T-helper 1 cell treated with Interleukin-12 subunit alpha and Interleukin-12 subunit beta and Interleukin-4 antibody, amounts not matched to agents 30 μg/mL and 1 μg/mL, for 36 hours (primary cell): ENCODE measurements around the gene KIF1A.
A peak's percentile ranks its signal among the peaks of the same experiment; 100 is the strongest.
"Not testable (repeated sequence)": the region's sequence is repeated elsewhere in the genome, so short reads cannot be mapped to it uniquely, and the experiment has no call there.

ENCODE experiments used
- H3K27ac Mint-ChIP-seq: one replicate; pipeline ENCODE4 v1.8.0; 2021; ENCODE audit warnings: mild to moderate bottlenecking, mixed read lengths
- H3K27me3 Mint-ChIP-seq: one replicate; pipeline ENCODE4 v1.8.0; 2021; ENCODE audit warnings: low read depth, mixed read lengths
- H3K36me3 Mint-ChIP-seq: one replicate; pipeline ENCODE4 v1.8.0; 2021; ENCODE audit warnings: low read depth, mixed read lengths
- H3K4me1 Mint-ChIP-seq: one replicate; pipeline ENCODE4 v1.8.0; 2021; ENCODE audit warnings: low read depth, mixed read lengths
- H3K4me3 Mint-ChIP-seq: one replicate; pipeline ENCODE4 v1.8.0; 2021; ENCODE audit warnings: mild to moderate bottlenecking, moderate library complexity, mixed read lengths
- H3K9me3 Mint-ChIP-seq: one replicate; pipeline ENCODE4 v1.8.0; 2021; ENCODE audit warnings: mixed read lengths

Gene KIF1A

DNA sequence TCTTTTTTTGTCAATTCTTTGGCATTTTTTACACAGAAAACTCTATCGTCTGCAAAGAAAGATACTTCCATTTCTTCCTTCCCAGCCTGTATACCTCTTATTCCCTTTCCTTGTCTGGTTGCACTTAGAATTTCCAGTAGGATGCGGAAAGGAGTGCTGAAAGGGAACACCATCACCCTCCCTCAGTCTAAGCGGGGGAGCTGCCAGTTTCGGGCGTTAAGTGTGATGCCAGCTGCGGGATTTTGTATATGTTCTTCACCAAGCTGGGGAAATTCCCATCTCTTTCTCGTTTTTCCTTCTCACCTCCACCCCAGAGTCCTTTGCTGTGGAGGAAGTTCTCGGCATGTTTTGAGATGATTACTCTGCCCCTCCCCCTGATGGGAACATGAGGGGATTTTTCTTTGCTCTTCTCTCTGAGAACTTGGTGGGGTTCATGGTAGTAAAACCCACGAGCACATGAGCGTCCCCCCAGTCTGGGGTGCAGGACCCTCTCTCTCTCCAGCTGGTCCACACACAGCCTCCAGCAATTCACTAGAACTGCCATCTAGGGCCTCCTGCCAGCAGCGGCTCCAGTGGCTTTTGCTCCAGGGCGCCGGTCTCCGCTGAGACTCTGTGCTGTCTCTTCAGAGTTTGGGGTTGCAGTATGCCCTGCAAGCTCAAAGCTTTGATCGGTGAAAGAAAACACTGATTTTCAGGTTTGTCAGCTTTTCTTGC is 112.8 kb downstream of the KIF1A start:
- H3K4me3 Mint-ChIP-seq = no peak overlapping the region
- no peaks in the 10 kb centered on the region for H3K9me3 Mint-ChIP-seq
- H3K27ac Mint-ChIP-seq = no peak overlapping the region
- H3K36me3 Mint-ChIP-seq = no peaks in the 10 kb centered on the region
- peaks cover 11% of the 10 kb centered on the region for H3K4me1 Mint-ChIP-seq
- H3K27me3 Mint-ChIP-seq = peaks cover 42% of the 10 kb centered on the region

DNA sequence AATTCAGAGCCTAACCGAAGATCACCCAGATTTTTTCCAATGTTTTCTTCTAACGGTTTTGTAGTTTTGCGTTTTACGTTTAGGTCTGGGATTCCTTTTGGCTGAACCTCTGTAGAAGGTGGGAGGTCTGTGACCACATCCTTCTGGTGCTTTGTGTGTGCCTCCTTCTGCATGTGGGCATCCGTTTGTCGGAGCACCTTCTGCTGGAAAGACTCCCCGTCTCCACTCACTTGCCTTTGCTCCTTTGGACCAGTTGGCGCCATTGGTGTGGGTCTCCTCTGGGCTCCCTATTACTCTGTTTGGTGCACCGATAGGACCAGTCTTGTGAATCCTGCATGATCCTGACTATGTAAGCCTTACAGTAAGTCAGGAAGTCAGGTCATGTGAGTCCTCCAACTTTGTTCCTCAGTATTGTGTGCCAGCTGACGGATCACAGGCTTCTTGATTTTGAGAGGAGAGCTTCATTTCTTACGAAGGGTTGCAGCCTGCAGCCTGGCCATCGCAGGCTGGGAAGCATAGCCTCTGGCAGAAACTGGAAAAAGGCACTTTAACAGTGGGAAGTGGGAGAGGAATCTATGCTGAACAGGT is 114.7 kb downstream of the KIF1A start:
- no peaks in the 10 kb centered on the region for H3K36me3 Mint-ChIP-seq
- peaks cover 42% of the 10 kb centered on the region for H3K27me3 Mint-ChIP-seq
- H3K4me3 Mint-ChIP-seq = peak overlapping the region; percentile 64
- H3K27ac Mint-ChIP-seq = no peak overlapping the region
- peaks cover 11% of the 10 kb centered on the region for H3K4me1 Mint-ChIP-seq
- H3K9me3 Mint-ChIP-seq = no peaks in the 10 kb centered on the region

DNA sequence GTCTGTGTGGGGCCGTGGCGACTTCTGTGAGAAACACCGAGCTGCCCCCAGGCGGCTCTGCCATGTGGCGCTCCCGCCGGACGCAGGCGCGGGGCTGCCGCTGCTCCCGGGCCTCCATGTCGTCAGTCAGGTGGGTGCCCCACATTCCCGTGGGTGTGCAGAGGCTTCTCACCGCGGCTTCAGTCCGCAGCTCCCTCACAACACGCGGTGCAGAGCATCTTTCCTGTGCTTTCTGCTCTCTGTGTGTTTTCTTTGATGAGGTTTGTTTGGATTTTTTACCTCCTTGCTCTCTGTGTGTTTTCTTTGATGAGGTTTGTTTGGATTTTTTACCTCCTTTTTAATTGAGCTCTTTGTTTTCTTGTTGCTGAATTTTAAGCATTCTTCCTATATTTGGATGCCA is 115.4 kb downstream of the KIF1A start:
- H3K4me1 Mint-ChIP-seq = peaks cover 11% of the 10 kb centered on the region
- peak overlapping the region; percentile 64 for H3K4me3 Mint-ChIP-seq
- H3K27ac Mint-ChIP-seq = peak overlapping the region; percentile 5
- no peaks in the 10 kb centered on the region for H3K9me3 Mint-ChIP-seq
- H3K27me3 Mint-ChIP-seq = peaks cover 42% of the 10 kb centered on the region
- no peaks in the 10 kb centered on the region for H3K36me3 Mint-ChIP-seq

DNA sequence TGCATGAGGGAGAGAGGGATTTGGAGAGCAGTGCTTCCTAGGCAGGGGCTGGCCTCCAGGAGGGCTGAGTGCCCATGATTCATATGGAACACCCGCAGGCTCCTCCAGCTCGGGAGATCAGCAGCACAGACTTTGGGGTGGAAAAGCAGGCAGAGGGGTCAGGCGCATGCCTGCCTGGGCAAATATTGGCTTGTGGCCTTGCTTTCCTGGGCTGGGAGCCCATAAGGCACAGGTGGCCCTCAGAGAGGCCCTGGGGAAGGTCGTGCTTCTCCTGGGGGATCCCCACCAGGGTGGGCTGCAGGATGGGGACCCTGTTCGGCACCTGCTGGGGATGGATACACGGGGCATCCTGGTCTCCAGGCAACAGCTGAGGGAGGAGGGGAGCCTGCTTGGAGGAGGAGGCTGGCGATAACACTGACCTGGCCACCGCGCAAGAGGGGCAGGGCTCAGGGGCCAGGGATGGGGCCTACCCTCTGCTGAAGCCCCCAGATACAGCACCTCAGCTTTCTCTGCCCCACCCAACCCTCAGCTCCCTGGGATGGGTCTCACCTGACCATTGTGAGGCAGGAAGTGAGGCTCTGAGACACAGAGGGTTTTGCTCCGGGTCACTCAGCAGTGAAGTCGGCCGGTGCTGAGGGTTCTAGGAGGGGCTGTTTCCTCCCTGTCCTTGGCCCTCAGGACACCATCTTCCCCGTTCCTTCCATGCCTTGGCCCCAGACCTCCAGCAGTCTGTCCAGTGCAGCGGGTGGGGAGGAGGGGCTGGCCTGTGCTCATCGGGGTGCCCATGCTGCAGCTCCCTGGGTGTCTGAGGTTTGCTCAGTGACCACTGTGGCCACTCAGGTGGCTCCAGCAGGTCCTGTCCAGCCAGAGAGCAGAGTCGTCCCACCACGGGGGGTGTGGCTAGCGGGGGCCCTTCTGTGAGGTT is 116.3 kb downstream of the KIF1A start:
- no peaks in the 10 kb centered on the region for H3K36me3 Mint-ChIP-seq
- peaks cover 11% of the 10 kb centered on the region for H3K4me1 Mint-ChIP-seq
- no peaks in the 10 kb centered on the region for H3K9me3 Mint-ChIP-seq
- H3K27ac Mint-ChIP-seq = no peak overlapping the region
- no peak overlapping the region for H3K4me3 Mint-ChIP-seq
- H3K27me3 Mint-ChIP-seq = peaks cover 38% of the 10 kb centered on the region

GRCh38 chr2:240702640-240703011 is 117.4 kb downstream of the KIF1A start:
- H3K4me1 Mint-ChIP-seq = peaks cover 11% of the 10 kb centered on the region
- H3K27me3 Mint-ChIP-seq = peaks cover 34% of the 10 kb centered on the region

GRCh38 chr2:240701736-240702639 is 118.0 kb downstream of the KIF1A start:
- Mint-ChIP-seq H3K4me1 (peaks cover 11% of the 10 kb centered on the region), H3K27me3 (peaks cover 28% of the 10 kb centered on the region), H3K36me3 (no peaks in the 10 kb centered on the region), H3K4me3 (no peak overlapping the region), H3K27ac (no peak overlapping the region), H3K9me3 (no peaks in the 10 kb centered on the region)

More at GRCh38 chr2:240702640-240703011, 117.4 kb downstream of the KIF1A start:
- H3K36me3 Mint-ChIP-seq = no peaks in the 10 kb centered on the region
- no peak overlapping the region for H3K4me3 Mint-ChIP-seq
- H3K27ac Mint-ChIP-seq = no peak overlapping the region
- H3K9me3 Mint-ChIP-seq = no peaks in the 10 kb centered on the region

DNA sequence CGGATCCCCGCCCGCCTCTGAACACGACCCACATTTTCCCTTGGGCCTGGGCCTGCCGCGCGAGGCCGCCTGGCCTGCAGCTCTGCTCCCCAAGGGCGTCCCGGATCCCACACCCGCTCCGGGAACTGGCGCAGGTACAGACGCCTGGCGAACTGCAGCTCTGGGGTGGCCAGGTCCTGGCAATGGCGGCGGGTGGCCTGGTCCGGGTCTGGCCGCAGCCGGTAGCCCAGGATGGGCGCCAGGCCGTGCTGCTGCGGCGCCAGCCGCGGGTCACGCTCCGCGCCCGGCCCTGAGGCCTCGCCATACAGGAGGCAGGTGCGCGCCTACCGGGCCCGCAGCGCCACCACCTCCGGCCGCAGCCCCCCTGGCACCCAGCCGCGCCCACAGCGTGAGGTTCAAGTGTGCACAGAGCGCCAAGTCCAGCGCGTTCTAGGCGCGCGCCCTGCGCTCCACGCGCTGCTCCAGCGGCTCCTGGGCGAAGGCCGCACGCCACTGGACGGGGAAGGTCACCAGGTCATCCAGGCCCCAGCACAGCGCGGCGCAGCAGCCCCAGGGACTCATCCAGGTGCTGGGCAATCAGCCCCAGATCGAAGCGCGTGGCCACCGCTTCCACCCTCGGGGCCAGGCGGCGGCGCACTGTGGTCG is 118.8 kb downstream of the KIF1A start:
- Mint-ChIP-seq H3K27ac (no peak overlapping the region), H3K27me3 (peaks cover 22% of the 10 kb centered on the region), H3K36me3 (no peaks in the 10 kb centered on the region), H3K4me3 (no peak overlapping the region), H3K4me1 (peaks cover 11% of the 10 kb centered on the region), H3K9me3 (no peaks in the 10 kb centered on the region)

- not testable (repeated sequence) for H3K27ac Mint-ChIP-seq, H3K9me3 Mint-ChIP-seq, H3K4me3 Mint-ChIP-seq, H3K36me3 Mint-ChIP-seq
- Mint-ChIP-seq H3K27me3 (peaks cover 19% of the 10 kb centered on the region), H3K4me1 (peaks cover 11% of the 10 kb centered on the region)
Observed at GRCh38 chr2:240700616-240701015, 119.4 kb downstream of the KIF1A start.

DNA sequence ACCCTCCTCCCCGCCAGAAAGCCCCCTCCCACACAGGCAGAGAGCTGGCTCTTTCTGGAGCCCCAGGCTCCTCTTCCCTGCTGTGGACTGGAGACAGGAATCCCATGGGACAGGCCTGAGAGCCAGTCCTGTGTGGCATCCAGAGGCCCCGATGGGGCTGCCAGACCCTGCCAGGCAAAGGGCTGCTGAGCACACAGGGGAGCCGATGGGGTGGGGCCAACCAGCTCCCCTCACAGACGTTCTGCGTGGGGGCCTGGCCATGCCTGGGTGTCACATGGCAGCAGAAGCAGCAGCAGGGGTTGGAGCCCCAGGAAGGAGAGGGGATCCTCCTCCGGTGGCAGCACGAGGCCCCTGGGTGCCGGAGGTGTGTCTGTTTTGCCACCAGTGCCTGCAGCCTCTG is 120.2 kb downstream of the KIF1A start:
- not testable (repeated sequence) for H3K36me3 Mint-ChIP-seq, H3K9me3 Mint-ChIP-seq, H3K27ac Mint-ChIP-seq, H3K4me3 Mint-ChIP-seq, H3K4me1 Mint-ChIP-seq
- peaks cover 11% of the 10 kb centered on the region for H3K27me3 Mint-ChIP-seq

DNA sequence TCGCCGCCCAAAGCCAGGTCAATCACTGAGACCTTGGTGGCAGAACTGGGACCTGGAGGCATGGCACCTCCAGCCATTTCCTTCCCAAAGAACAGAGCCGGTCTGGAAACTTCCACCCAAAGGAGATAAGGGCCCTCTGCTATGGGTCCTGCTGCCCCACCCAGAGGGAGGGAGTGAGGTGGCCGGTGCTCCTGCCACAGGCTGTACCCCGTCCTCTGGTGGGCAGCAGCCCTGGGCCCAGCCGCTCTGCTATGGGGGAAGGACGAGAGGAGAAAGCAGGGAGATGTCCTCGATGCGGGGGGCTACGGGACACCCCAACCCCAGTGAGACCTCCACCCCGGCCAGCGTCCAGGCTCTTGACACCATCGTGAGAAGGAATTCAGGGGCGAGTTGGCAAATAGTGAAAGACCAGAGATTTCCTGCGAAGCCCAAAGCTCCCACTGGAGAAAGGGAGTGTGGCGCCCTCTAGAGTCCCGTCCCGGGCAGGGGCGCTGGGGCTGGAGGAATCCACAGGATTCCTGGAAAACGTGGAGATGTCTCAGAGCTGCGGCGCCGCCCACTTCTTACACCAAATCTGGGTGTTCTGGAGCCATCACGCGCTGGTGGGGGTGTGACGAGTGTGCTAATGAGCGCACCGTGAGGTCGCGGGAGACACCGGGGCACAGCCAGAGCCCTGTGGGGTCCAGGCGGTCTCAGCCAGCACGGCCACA is 121.0 kb downstream of the KIF1A start:
- not testable (repeated sequence) for H3K4me1 Mint-ChIP-seq, H3K36me3 Mint-ChIP-seq, H3K4me3 Mint-ChIP-seq, H3K9me3 Mint-ChIP-seq, H3K27ac Mint-ChIP-seq, H3K27me3 Mint-ChIP-seq

GRCh38 chr2:240696469-240696868 is 123.5 kb downstream of the KIF1A start:
- H3K27me3 Mint-ChIP-seq, H3K4me1 Mint-ChIP-seq, H3K4me3 Mint-ChIP-seq: not testable (repeated sequence)

DNA sequence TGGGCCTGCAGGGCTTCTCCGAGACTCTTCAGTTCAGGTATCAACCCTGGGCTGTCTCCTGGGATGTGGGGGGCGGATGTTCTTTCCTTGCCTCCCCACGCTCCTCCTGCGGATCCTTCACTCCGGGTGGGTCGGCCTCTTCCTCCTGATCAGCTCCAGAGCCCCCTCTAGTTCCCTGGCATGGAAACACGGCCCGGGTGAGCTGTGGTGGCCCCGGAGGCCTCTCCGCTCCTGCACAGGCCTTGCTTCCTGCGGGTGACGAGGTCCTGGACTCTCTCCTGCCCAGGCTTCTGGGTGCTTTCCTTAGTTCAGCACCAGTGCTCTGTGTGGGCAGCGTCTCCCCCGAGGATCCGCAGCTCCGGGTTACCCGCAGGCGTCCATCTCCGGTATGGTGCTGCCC is 124.4 kb downstream of the KIF1A start:
- H3K36me3 Mint-ChIP-seq, H3K9me3 Mint-ChIP-seq, H3K4me1 Mint-ChIP-seq, H3K4me3 Mint-ChIP-seq, H3K27me3 Mint-ChIP-seq, H3K27ac Mint-ChIP-seq: not testable (repeated sequence)

More at GRCh38 chr2:240696469-240696868, 123.5 kb downstream of the KIF1A start:
- not testable (repeated sequence) for H3K27ac Mint-ChIP-seq, H3K36me3 Mint-ChIP-seq, H3K9me3 Mint-ChIP-seq

GRCh38 chr2:240694304-240694703 is 125.7 kb downstream of the KIF1A start:
- H3K4me3 Mint-ChIP-seq, H3K9me3 Mint-ChIP-seq, H3K36me3 Mint-ChIP-seq, H3K27me3 Mint-ChIP-seq, H3K27ac Mint-ChIP-seq, H3K4me1 Mint-ChIP-seq: not testable (repeated sequence)
